SK-N-SH treated with all-trans-retinoic acid at 6 μM for 48 hours (cell line): ENCODE measurements around the gene LAMA3.

Experiments used
- ARNTL ChIP-seq: fragments of 450-650 bp; formaldehyde crosslinking; IDR thresholded peaks from 2 replicates; pipeline ENCODE4 v1.5.0; 2020; ENCODE audit warnings: low read depth, mild to moderate bottlenecking, moderate library complexity, borderline replicate concordance
- RARB ChIP-seq: fragments of 250-450 bp; sonication (Bioruptor Pico); IDR thresholded peaks from 2 replicates; pipeline ENCODE4 v1.8.0; 2021; ENCODE audit warnings: mild to moderate bottlenecking, moderate library complexity
- SNAI2 ChIP-seq: fragments of 250-450 bp; sonication (Bioruptor Pico); IDR thresholded peaks from 2 replicates; pipeline ENCODE4 v1.5.0; 2020; ENCODE audit warnings: mild to moderate bottlenecking, moderate library complexity
- TCF4 ChIP-seq: fragments of 250-450 bp; sonication (Bioruptor Pico); IDR thresholded peaks from 2 replicates; pipeline ENCODE4 v1.8.0; 2021; ENCODE audit warnings: mild to moderate bottlenecking, moderate library complexity, borderline replicate concordance
- ZFP3 ChIP-seq: fragments of 250-450 bp; sonication (Bioruptor Pico); IDR thresholded peaks from 2 replicates; pipeline ENCODE4 v1.5.0; 2020; ENCODE audit warnings: mild to moderate bottlenecking, moderate library complexity
- ZNF8 ChIP-seq: fragments of 450-650 bp; formaldehyde crosslinking; IDR thresholded peaks from 2 replicates; pipeline ENCODE4 v1.5.0; 2020; ENCODE audit warnings: mild to moderate bottlenecking, moderate library complexity
- TF ChIP-seq, protein P1 (sequence below): fragments of 250-450 bp; sonication (Bioruptor Pico); IDR thresholded peaks from 2 replicates; pipeline ENCODE4 v1.5.1; 2020; ENCODE audit warnings: low read depth, mild to moderate bottlenecking, moderate library complexity
- TF ChIP-seq, protein P2 (sequence below): fragments of 250-450 bp; sonication (Bioruptor Pico); IDR thresholded peaks from 2 replicates; pipeline ENCODE4 v1.8.0; 2020; ENCODE audit warnings: mild to moderate bottlenecking, moderate library complexity, borderline replicate concordance

DNA sequence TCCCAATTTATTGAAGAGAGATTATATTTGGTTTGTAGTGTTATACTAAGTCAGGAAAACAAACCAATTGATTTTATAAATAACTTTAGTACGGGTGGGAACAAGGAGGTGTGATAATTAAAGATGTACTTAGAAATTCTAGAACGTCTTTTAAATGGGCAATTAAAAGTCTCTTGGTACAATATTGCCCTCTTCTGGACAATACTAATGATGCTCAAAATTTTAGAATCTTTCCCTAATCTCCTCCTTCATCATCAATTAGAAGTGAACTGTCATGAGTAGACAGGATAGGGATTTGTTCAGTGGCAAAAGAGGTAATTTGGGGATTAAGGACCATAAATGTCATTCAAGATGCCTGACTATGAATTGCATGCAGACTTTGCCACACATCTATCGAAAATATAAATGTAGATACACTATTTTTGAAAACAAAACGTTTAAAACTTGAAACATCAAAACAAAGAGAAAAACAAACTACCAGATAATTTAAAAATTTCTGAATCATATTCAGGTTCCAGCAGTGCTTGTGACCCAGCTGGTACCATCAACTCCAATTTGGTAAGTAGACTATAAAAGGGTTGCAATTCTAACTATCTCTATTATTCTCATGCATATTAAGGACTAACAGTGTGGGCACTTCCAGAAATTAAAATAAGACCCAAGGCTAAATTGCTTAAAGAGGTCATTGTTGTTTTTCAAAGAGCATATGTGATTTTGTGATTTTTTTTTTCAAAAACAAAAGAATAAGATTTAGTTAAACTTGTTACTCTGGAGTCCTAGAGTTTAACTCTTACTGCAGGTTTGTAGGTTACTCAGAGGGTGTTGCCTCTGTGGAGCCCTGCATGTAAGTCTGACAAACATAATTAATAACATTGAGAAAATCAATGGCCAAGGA is 123.5 kb downstream of the LAMA3 start:
- TF ChIP-seq TCF4 (CRISPR knock-in tag) (no peak), ZFP3 (CRISPR knock-in tag) (no peak), SNAI2 (CRISPR knock-in tag) (no peak), RARB (no peak), ZNF8 (CRISPR knock-in tag) (no peak), ARNTL (CRISPR knock-in tag) (no peak)
- TF ChIP-seq, protein P1, sequence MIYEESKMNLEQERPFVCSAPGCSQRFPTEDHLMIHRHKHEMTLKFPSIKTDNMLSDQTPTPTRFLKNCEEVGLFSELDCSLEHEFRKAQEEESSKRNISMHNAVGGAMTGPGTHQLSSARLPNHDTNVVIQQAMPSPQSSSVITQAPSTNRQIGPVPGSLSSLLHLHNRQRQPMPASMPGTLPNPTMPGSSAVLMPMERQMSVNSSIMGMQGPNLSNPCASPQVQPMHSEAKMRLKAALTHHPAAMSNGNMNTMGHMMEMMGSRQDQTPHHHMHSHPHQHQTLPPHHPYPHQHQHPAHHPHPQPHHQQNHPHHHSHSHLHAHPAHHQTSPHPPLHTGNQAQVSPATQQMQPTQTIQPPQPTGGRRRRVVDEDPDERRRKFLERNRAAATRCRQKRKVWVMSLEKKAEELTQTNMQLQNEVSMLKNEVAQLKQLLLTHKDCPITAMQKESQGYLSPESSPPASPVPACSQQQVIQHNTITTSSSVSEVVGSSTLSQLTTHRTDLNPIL (CRISPR knock-in tag), result no peak
- TF ChIP-seq, protein P2, sequence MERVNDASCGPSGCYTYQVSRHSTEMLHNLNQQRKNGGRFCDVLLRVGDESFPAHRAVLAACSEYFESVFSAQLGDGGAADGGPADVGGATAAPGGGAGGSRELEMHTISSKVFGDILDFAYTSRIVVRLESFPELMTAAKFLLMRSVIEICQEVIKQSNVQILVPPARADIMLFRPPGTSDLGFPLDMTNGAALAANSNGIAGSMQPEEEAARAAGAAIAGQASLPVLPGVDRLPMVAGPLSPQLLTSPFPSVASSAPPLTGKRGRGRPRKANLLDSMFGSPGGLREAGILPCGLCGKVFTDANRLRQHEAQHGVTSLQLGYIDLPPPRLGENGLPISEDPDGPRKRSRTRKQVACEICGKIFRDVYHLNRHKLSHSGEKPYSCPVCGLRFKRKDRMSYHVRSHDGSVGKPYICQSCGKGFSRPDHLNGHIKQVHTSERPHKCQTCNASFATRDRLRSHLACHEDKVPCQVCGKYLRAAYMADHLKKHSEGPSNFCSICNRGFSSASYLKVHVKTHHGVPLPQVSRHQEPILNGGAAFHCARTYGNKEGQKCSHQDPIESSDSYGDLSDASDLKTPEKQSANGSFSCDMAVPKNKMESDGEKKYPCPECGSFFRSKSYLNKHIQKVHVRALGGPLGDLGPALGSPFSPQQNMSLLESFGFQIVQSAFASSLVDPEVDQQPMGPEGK (CRISPR knock-in tag), result no peak
